Endodermal cell (in vitro differentiated cells): ENCODE data around the gene CLTB. TPM values are rescaled to one million over a fixed set of nuclear protein-coding genes. Genes with fewer than 3 reads are reported as not detected.

Experiments used
- DNase-seq: peaks from one replicate; pipeline ENCODE4 v3.0.0-alpha.2; 2017
- H3K27ac ChIP-seq: 2 replicates; pipeline ENCODE4 v1.5.1; 2013; ENCODE audit warnings: mild to moderate bottlenecking, low read depth, low read length, moderate library complexity
- H3K27me3 ChIP-seq: 2 replicates; pipeline ENCODE4 v1.6.1; 2013; ENCODE audit warnings: mild to moderate bottlenecking, low read length, moderate library complexity; ENCODE audit not compliant: insufficient read depth, control insufficient read depth, poor library complexity, severe bottlenecking
- H3K36me3 ChIP-seq: 2 replicates; pipeline ENCODE4 v1.7.0; 2013; ENCODE audit warnings: mild to moderate bottlenecking, low read length, moderate library complexity; ENCODE audit not compliant: control insufficient read depth, insufficient read depth
- H3K4me1 ChIP-seq: one replicate; pipeline ENCODE4 v1.7.0; 2013; ENCODE audit warnings: low read length; ENCODE audit not compliant: control insufficient read depth, insufficient read depth
- H3K4me3 ChIP-seq: 2 replicates; pipeline ENCODE4 v1.5.1; 2013; ENCODE audit warnings: mild to moderate bottlenecking, low read length, moderate library complexity
- H3K9ac ChIP-seq: 2 replicates; pipeline ENCODE4 v1.6.1; 2013; ENCODE audit warnings: mild to moderate bottlenecking, low read length, moderate library complexity; ENCODE audit not compliant: poor library complexity, severe bottlenecking; ENCODE audit errors: extremely low read depth
- H3K9me3 ChIP-seq: 2 replicates; pipeline ENCODE4 v1.6.1; 2013; ENCODE audit warnings: mild to moderate bottlenecking, low read length, moderate library complexity; ENCODE audit not compliant: control insufficient read depth
- H3K27ac Mint-ChIP-seq: 2 replicates; pipeline ENCODE4 v1.8.0; 2020; ENCODE audit warnings: mixed read lengths
- H3K27me3 Mint-ChIP-seq: 2 replicates; pipeline ENCODE4 v1.8.0; 2021; ENCODE audit warnings: mild to moderate bottlenecking, mixed read lengths; ENCODE audit not compliant: insufficient read depth
- H3K36me3 Mint-ChIP-seq: 2 replicates; pipeline ENCODE4 v1.8.0; 2020; ENCODE audit warnings: low read depth, mixed read lengths
- H3K4me1 Mint-ChIP-seq: 2 replicates; pipeline ENCODE4 v1.8.0; 2020; ENCODE audit warnings: mixed read lengths
- H3K4me3 Mint-ChIP-seq: 2 replicates; pipeline ENCODE4 v1.8.0; 2020; ENCODE audit warnings: mild to moderate bottlenecking, moderate library complexity, mixed read lengths
- H3K9me3 Mint-ChIP-seq: 2 replicates; pipeline ENCODE4 v1.8.0; 2020; ENCODE audit warnings: mild to moderate bottlenecking, mixed read lengths
- WGBS, 2 experiments: methylation state at CpG; one replicate each; pipeline versions ENCODE4 v1.1.5 to v1.1.7; 2013; ENCODE audit warnings: missing lambda C conversion rate in 2 of 2, mixed read lengths in 1 of 2; ENCODE audit not compliant: insufficient coverage in 1 of 2, insufficient read length in 1 of 2; 5-methylcytosine and 5-hydroxymethylcytosine counted together
- total RNA-seq, 2 donors: library from RNA; stranded (reverse); fragmentation: NEBNext Ultra II Directional in 1 of 2; extraction: Animal tissue kit (Norgen Biotek cat#: 25700) in 1 of 2; gene quantifications; 2 replicates in 1 of 2; 3 replicates in 1 of 2; pipeline ENCODE4 v1.2.1, GENCODE V29; 2021
- TF ChIP-seq, protein P1 (sequence below): fragments of 200-600 bp; sonication (generic); conservative IDR thresholded peaks from 2 replicates; pipeline ENCODE4 v1.5.0; 2021; ENCODE audit warnings: antibody characterized with exemption, mild to moderate bottlenecking

Gene CLTB
- total RNA-seq, 2 donors from 2014 or later, result 40.9 to 49.7 TPM

DNA sequence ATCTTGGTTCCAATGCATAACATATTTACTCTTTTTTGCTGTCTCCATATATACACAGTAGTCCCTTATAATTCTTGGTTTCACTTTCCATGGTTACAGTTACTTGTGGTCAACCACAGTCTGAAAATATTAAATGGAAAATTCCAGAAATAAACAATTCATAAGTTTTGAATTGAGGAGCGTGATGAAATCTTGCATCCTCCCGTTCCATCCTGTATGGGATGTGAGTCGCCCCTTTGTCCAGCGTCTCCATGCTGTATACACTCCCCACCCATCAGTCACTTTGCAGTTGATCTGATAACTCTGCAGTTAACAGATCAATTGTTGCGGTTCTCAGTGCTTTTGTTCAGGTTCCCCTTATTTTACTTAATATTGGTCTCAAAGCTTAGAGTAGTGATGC, 20.3 kb upstream of the CLTB start:
- Histone ChIP-seq H3K4me3 (no peak overlapping the region), H3K27ac (no peak overlapping the region), H3K27me3 (no peaks in the 10 kb centered on the region), H3K9me3 (peaks cover 26% of the 10 kb centered on the region), H3K9ac (no peak overlapping the region), H3K4me1 (peaks cover 9% of the 10 kb centered on the region), H3K36me3 (no peaks in the 10 kb centered on the region)
- H3K36me3 Mint-ChIP-seq, result peaks cover 8% of the 10 kb centered on the region
- DNase-seq, result no peak
- peaks cover 30% of the 10 kb centered on the region for H3K9me3 Mint-ChIP-seq
- 79 to 83% methylated on average over 5 of the region's 5 CpGs for WGBS, 2 experiments
- H3K4me3 Mint-ChIP-seq, result no peak overlapping the region
- H3K27me3 Mint-ChIP-seq, result peaks cover 5% of the 10 kb centered on the region
- H3K27ac Mint-ChIP-seq, result no peak overlapping the region
- TF ChIP-seq, protein P1, sequence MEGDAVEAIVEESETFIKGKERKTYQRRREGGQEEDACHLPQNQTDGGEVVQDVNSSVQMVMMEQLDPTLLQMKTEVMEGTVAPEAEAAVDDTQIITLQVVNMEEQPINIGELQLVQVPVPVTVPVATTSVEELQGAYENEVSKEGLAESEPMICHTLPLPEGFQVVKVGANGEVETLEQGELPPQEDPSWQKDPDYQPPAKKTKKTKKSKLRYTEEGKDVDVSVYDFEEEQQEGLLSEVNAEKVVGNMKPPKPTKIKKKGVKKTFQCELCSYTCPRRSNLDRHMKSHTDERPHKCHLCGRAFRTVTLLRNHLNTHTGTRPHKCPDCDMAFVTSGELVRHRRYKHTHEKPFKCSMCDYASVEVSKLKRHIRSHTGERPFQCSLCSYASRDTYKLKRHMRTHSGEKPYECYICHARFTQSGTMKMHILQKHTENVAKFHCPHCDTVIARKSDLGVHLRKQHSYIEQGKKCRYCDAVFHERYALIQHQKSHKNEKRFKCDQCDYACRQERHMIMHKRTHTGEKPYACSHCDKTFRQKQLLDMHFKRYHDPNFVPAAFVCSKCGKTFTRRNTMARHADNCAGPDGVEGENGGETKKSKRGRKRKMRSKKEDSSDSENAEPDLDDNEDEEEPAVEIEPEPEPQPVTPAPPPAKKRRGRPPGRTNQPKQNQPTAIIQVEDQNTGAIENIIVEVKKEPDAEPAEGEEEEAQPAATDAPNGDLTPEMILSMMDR, result no peak
- peaks cover 14% of the 10 kb centered on the region for H3K4me1 Mint-ChIP-seq

DNA sequence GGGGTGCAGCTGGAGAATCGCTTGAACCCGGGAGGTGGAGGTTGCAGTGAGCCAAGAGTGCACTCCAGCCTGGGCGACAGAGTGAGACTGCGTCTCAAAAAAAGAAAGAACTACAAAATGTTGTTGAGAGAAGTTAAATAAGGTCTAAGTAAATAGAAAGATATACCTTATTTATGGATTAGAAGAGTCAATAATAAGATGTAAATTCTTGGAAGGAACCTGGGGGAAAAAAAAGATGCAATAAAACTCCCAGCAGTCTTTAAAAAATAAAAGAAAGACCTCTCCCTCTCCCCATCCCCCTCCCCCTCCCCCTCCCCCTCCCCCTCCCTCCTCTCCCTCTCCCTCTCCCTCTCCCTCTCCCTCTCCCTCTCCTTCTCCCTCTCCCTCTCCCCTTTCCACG, 16.4 kb upstream of the CLTB start:
- no peaks in the 10 kb centered on the region for H3K27me3 ChIP-seq
- H3K36me3 ChIP-seq, result no peaks in the 10 kb centered on the region
- peaks cover 29% of the 10 kb centered on the region for H3K9me3 ChIP-seq
- peak overlapping the region; percentile 49 for H3K4me3 ChIP-seq
- TF ChIP-seq, protein P1, result no peak
- H3K36me3 Mint-ChIP-seq, result peaks cover 6% of the 10 kb centered on the region
- 88 to 94% methylated on average over 5 of the region's 5 CpGs for WGBS, 2 experiments
- peaks cover 7% of the 10 kb centered on the region for H3K27me3 Mint-ChIP-seq
- no peak overlapping the region for H3K27ac Mint-ChIP-seq
- no peaks in the 10 kb centered on the region for H3K4me1 Mint-ChIP-seq
- peaks cover 27% of the 10 kb centered on the region for H3K9me3 Mint-ChIP-seq
- no peak overlapping the region for H3K4me3 Mint-ChIP-seq
- no peak overlapping the region for H3K9ac ChIP-seq
- no peak for DNase-seq
- H3K4me1 ChIP-seq, result peaks cover 3% of the 10 kb centered on the region
- H3K27ac ChIP-seq, result no peak overlapping the region

- Histone ChIP-seq H3K36me3 (no peaks in the 10 kb centered on the region), H3K27me3 (no peaks in the 10 kb centered on the region), H3K4me3 (no peak overlapping the region), H3K9me3 (peaks cover 47% of the 10 kb centered on the region), H3K27ac (no peak overlapping the region), H3K4me1 (peaks cover 3% of the 10 kb centered on the region), H3K9ac (no peak overlapping the region)
- peaks cover 6% of the 10 kb centered on the region for H3K36me3 Mint-ChIP-seq
- no peak for DNase-seq
- TF ChIP-seq, protein P1, result peak; percentile 29
- no peak overlapping the region for H3K4me3 Mint-ChIP-seq
- H3K27ac Mint-ChIP-seq, result no peak overlapping the region
- H3K9me3 Mint-ChIP-seq, result peaks cover 38% of the 10 kb centered on the region
- 67 to 78% methylated on average over 1 to 4 of the region's 4 CpGs for WGBS, 2 experiments
- peaks cover 11% of the 10 kb centered on the region for H3K27me3 Mint-ChIP-seq
- H3K4me1 Mint-ChIP-seq, result no peaks in the 10 kb centered on the region
Measured at GRCh38 chr5:176429972-176430371, 13.6 kb upstream of the CLTB start.
